ENCODE measurements around the gene ESD.

GRCh38 chr13:46731535-46731934 is 65.4 kb downstream of the ESD start:
- no peak for TF ChIP-seq CTCF (IDR thresholded peaks at IDR 0.05)
- no peak for TF ChIP-seq POLR2A (IDR thresholded peaks at IDR 0.05)

All from tibial nerve (tissue), 3 donors.